Measurements from ENCODE around the gene DAB1.

Gene DAB1

DNA sequence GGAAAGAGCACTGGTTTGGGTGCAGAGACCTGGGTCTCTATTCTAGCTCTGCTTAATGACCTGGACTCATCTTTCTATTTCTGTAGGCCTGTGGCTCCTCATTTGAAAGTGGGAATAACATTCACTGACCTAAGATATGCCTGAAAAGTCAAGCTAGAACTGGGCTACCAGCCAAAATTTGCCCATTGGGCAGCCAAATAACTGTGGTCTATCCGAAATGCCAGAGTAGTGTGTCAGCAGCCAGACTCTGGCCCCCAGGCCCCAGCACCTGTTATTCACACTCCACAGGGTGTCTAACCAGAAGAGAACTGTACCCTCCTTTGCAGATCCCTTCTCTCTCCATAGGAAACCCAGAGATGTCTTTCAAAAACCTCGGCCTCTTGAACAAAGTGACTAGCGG lies 12.6 kb downstream of the DAB1 start:
- Histone ChIP-seq H3K4me3 (replicated peaks; ENCODE audit: low read depth, low read length) (no peak overlapping the region), H3K27me3 (replicated peaks; ENCODE audit: control insufficient read depth, insufficient read depth, low read length) (no peaks in the 10 kb centered on the region), H3K36me3 (ENCODE audit: control insufficient read depth, insufficient read depth, low read length) (no peaks in the 10 kb centered on the region)
- no peak for DNase-seq (ENCODE audit: extremely low read depth, insufficient read length)
- TF ChIP-seq, protein P1, sequence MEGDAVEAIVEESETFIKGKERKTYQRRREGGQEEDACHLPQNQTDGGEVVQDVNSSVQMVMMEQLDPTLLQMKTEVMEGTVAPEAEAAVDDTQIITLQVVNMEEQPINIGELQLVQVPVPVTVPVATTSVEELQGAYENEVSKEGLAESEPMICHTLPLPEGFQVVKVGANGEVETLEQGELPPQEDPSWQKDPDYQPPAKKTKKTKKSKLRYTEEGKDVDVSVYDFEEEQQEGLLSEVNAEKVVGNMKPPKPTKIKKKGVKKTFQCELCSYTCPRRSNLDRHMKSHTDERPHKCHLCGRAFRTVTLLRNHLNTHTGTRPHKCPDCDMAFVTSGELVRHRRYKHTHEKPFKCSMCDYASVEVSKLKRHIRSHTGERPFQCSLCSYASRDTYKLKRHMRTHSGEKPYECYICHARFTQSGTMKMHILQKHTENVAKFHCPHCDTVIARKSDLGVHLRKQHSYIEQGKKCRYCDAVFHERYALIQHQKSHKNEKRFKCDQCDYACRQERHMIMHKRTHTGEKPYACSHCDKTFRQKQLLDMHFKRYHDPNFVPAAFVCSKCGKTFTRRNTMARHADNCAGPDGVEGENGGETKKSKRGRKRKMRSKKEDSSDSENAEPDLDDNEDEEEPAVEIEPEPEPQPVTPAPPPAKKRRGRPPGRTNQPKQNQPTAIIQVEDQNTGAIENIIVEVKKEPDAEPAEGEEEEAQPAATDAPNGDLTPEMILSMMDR (IDR thresholded peaks at IDR 0.05; ENCODE audit: insufficient read depth, low read length, poor library complexity, severe bottlenecking): no peak

GRCh38 chr1:57410508-57410907 lies 13.4 kb downstream of the DAB1 start:
- no peaks in the 10 kb centered on the region for H3K36me3 ChIP-seq (ENCODE audit: control insufficient read depth, insufficient read depth, low read length)
- TF ChIP-seq, protein P1 (IDR thresholded peaks at IDR 0.05; ENCODE audit: insufficient read depth, low read length, poor library complexity, severe bottlenecking): no peak
- DNase-seq (ENCODE audit: extremely low read depth, insufficient read length): no peak
- H3K27me3 ChIP-seq (replicated peaks; ENCODE audit: control insufficient read depth, insufficient read depth, low read length): no peaks in the 10 kb centered on the region
- no peak overlapping the region for H3K4me3 ChIP-seq (replicated peaks; ENCODE audit: low read depth, low read length)

DNA sequence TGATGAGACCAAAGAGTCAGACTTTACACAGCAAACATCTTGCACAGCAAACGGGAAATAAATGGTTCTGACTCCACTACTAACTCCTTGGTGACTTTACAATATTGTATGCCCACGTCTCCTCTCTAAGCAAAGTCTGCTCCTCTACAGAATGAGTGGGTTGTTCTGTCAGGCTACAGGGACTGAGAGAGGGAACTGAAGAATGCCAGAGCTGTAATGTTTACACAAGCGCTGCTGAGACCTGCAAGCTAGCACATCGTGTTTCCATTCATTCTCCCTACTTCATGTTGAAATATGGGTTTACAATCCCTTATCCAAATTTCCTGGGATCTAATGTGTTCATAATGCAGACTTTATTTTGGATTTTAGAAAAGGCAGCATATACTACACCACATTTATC lies 15.9 kb downstream of the DAB1 start:
- Histone ChIP-seq H3K36me3 (ENCODE audit: control insufficient read depth, insufficient read depth, low read length) (no peaks in the 10 kb centered on the region), H3K27me3 (replicated peaks; ENCODE audit: control insufficient read depth, insufficient read depth, low read length) (no peaks in the 10 kb centered on the region), H3K4me3 (replicated peaks; ENCODE audit: low read depth, low read length) (no peak overlapping the region)
- TF ChIP-seq, protein P1 (IDR thresholded peaks at IDR 0.05; ENCODE audit: insufficient read depth, low read length, poor library complexity, severe bottlenecking): no peak
- no peak for DNase-seq (ENCODE audit: extremely low read depth, insufficient read length)

GRCh38 chr1:57406428-57406970 lies 17.4 kb downstream of the DAB1 start:
- no peak for DNase-seq (ENCODE audit: extremely low read depth, insufficient read length)
- TF ChIP-seq, protein P1 (IDR thresholded peaks at IDR 0.05; ENCODE audit: insufficient read depth, low read length, poor library complexity, severe bottlenecking): no peak
- H3K4me3 ChIP-seq (replicated peaks; ENCODE audit: low read depth, low read length): no peak overlapping the region
- no peaks in the 10 kb centered on the region for H3K36me3 ChIP-seq (ENCODE audit: control insufficient read depth, insufficient read depth, low read length)
- H3K27me3 ChIP-seq (replicated peaks; ENCODE audit: control insufficient read depth, insufficient read depth, low read length): no peaks in the 10 kb centered on the region

GRCh38 chr1:57404884-57405283 lies 19.0 kb downstream of the DAB1 start:
- TF ChIP-seq, protein P1 (IDR thresholded peaks at IDR 0.05; ENCODE audit: insufficient read depth, low read length, poor library complexity, severe bottlenecking): no peak
- Histone ChIP-seq H3K4me3 (replicated peaks; ENCODE audit: low read depth, low read length) (no peak overlapping the region), H3K27me3 (replicated peaks; ENCODE audit: control insufficient read depth, insufficient read depth, low read length) (no peaks in the 10 kb centered on the region), H3K36me3 (ENCODE audit: control insufficient read depth, insufficient read depth, low read length) (no peaks in the 10 kb centered on the region)
- DNase-seq (ENCODE audit: extremely low read depth, insufficient read length): no peak

DNA sequence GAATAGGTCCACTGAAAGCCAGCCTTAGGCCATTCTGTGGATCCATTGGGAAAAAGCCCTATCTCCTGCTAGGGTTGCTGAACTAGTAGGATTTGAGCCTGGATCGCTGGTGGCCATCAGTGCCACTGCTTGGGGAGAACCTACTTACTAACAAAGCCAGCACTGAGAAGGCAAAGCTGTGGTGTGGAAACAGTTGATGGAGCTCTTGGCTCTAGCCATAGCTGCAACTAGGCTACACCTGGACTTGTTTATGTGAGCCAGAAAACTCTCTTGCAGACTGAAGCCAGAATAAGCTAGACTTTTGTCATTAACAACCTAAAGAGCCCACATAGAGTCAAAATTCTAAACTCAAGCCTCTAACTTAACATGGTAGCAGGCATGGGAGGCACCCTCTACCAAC lies 20.7 kb downstream of the DAB1 start:
- Histone ChIP-seq H3K4me3 (replicated peaks; ENCODE audit: low read depth, low read length) (no peak overlapping the region), H3K36me3 (ENCODE audit: control insufficient read depth, insufficient read depth, low read length) (no peaks in the 10 kb centered on the region), H3K27me3 (replicated peaks; ENCODE audit: control insufficient read depth, insufficient read depth, low read length) (no peaks in the 10 kb centered on the region)
- no peak for DNase-seq (ENCODE audit: extremely low read depth, insufficient read length)
- TF ChIP-seq, protein P1 (IDR thresholded peaks at IDR 0.05; ENCODE audit: insufficient read depth, low read length, poor library complexity, severe bottlenecking): no peak

All from GM06990 (cell line).